Dendritic cell treated with granulocyte-macrophage colony-stimulating factor and Interleukin-4, amounts not matched to agents 40 ng/mL and 50 ng/mL, for 4 days (primary cell): ENCODE data around the gene PLCB3.

Experiments used
- H3K27ac Mint-ChIP-seq: one replicate; pipeline ENCODE4 v1.8.0; 2022; ENCODE audit warnings: mild to moderate bottlenecking, mixed read lengths
- H3K27me3 Mint-ChIP-seq: one replicate; pipeline ENCODE4 v1.8.0; 2022; ENCODE audit warnings: mild to moderate bottlenecking, mixed read lengths
- H3K36me3 Mint-ChIP-seq: one replicate; pipeline ENCODE4 v1.8.0; 2022; ENCODE audit warnings: low read depth, mixed read lengths
- H3K4me1 Mint-ChIP-seq: one replicate; pipeline ENCODE4 v1.8.0; 2022; ENCODE audit warnings: low read depth, mixed read lengths
- H3K4me3 Mint-ChIP-seq: one replicate; pipeline ENCODE4 v1.8.0; 2022; ENCODE audit warnings: mild to moderate bottlenecking, moderate library complexity, mixed read lengths
- H3K9me3 Mint-ChIP-seq: one replicate; pipeline ENCODE4 v1.8.0; 2022; ENCODE audit warnings: mixed read lengths
- intact Hi-C: fragments of 100-400 bp; cut with micrococcal nuclease; formaldehyde crosslinking; loops from one replicate; pipeline ENCODE4 v1.15.0; 2022

PLCB3 gene

GRCh38 chr11:64253043-64253442 is 1.7 kb downstream of the PLCB3 start:
- peak overlapping the region; percentile 88 for H3K27ac Mint-ChIP-seq
- peaks cover 59% of the 10 kb centered on the region for H3K36me3 Mint-ChIP-seq
- H3K27me3 Mint-ChIP-seq, result peaks cover 9% of the 10 kb centered on the region
- intact Hi-C loops, result loop anchor here (2.0 to 5.0 kb wide), 2 partner anchors 16 to 49 kb away; partner anchors contain the start of gene CATSPERZ
- peak overlapping the region; percentile 99 for H3K4me3 Mint-ChIP-seq
- H3K9me3 Mint-ChIP-seq, result no peaks in the 10 kb centered on the region
- peaks cover 51% of the 10 kb centered on the region for H3K4me1 Mint-ChIP-seq

DNA sequence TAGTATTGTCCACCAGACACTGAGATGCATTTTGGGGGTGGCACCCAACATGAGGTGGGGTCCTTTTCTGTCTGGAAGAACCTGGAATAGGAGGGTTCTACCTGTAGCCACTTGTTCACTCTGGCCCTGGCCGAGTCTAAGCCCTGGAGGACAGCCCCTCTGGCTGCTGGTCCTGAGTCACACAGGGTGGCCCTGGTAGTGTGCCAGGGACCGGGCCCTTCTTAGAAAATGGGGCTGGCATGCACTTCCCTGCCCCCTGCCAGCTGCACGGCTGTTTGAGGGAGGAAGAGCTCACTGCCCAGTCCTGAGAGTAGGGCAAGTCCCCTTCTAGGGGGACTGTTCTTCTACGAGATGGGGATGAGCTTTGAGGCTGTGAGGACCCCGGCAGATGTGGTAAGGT is 2.2 kb downstream of the PLCB3 start:
- Mint-ChIP-seq H3K9me3 (no peaks in the 10 kb centered on the region), H3K4me3 (peak overlapping the region; percentile 99), H3K27me3 (peaks cover 9% of the 10 kb centered on the region), H3K4me1 (peaks cover 47% of the 10 kb centered on the region), H3K36me3 (peaks cover 63% of the 10 kb centered on the region), H3K27ac (peak overlapping the region; percentile 31)
- intact Hi-C loops, result loop anchor here (2.0 to 5.0 kb wide), 2 partner anchors 15 to 49 kb away; partner anchors contain the start of gene CATSPERZ

DNA sequence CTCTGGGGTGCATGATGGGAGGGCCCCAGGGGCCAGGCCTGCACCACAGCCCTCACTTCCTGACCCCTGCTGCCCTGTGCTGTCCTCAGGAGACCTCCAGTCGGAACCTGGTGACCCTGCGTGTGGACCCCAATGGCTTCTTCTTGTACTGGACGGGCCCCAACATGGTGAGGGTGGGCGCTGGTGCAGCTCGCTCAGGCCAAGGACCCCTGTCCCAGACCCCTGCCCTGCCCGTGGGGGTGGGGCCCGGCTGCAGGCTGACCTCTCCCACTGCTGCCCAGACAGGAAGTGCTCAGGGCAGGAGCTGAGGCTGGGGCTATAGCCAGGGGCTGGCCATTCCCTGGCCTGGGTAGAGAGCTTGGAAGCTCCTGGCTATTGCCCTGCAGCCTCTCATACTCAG is 3.0 kb downstream of the PLCB3 start:
- H3K27me3 Mint-ChIP-seq, result peaks cover 9% of the 10 kb centered on the region
- H3K4me1 Mint-ChIP-seq, result peaks cover 42% of the 10 kb centered on the region
- H3K27ac Mint-ChIP-seq, result peak overlapping the region; percentile 31
- H3K4me3 Mint-ChIP-seq, result no peak overlapping the region
- intact Hi-C loops, result loop anchor here (5.0 kb wide), 1 partner anchor 48 kb away; the partner anchor contains the start of gene CATSPERZ
- H3K9me3 Mint-ChIP-seq, result no peaks in the 10 kb centered on the region
- peaks cover 72% of the 10 kb centered on the region for H3K36me3 Mint-ChIP-seq

GRCh38 chr11:64255135-64256128 is 4.1 kb downstream of the PLCB3 start:
- Mint-ChIP-seq H3K4me1 (peaks cover 47% of the 10 kb centered on the region), H3K36me3 (peaks cover 83% of the 10 kb centered on the region), H3K27ac (no peak overlapping the region), H3K4me3 (no peak overlapping the region), H3K27me3 (peaks cover 4% of the 10 kb centered on the region), H3K9me3 (no peaks in the 10 kb centered on the region)
- intact Hi-C loops, result no loop called here

DNA sequence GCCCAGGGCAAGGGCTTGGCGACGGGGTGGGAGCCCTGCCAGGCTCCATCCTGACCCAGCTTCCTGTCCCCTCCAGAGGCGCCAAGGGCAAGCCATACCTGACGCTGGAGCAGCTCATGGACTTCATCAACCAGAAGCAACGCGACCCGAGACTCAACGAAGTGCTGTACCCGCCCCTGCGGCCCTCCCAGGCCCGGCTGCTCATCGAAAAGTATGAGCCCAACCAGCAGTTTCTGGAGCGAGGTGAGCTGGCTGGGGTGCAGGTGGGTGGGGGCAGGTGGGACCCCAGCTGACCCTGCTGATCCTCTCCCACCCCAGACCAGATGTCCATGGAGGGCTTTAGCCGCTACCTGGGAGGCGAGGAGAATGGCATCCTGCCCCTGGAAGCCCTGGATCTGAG is 5.0 kb downstream of the PLCB3 start:
- intact Hi-C loops, result no loop called here
- peaks cover 91% of the 10 kb centered on the region for H3K36me3 Mint-ChIP-seq
- H3K9me3 Mint-ChIP-seq, result no peaks in the 10 kb centered on the region
- H3K4me3 Mint-ChIP-seq, result no peak overlapping the region
- no peaks in the 10 kb centered on the region for H3K27me3 Mint-ChIP-seq
- H3K4me1 Mint-ChIP-seq, result peaks cover 38% of the 10 kb centered on the region
- H3K27ac Mint-ChIP-seq, result no peak overlapping the region

- no peak overlapping the region for H3K27ac Mint-ChIP-seq
- peaks cover 22% of the 10 kb centered on the region for H3K4me1 Mint-ChIP-seq
- H3K36me3 Mint-ChIP-seq, result peaks cover 100% of the 10 kb centered on the region
- no peaks in the 10 kb centered on the region for H3K27me3 Mint-ChIP-seq
- H3K4me3 Mint-ChIP-seq, result no peak overlapping the region
- no peaks in the 10 kb centered on the region for H3K9me3 Mint-ChIP-seq
- intact Hi-C loops, result no loop called here
Measured at GRCh38 chr11:64258356-64258755, 7.0 kb downstream of the PLCB3 start.

GRCh38 chr11:64258946-64259532 is 7.7 kb downstream of the PLCB3 start:
- intact Hi-C loops, result no loop called here
- no peak overlapping the region for H3K4me3 Mint-ChIP-seq
- no peaks in the 10 kb centered on the region for H3K27me3 Mint-ChIP-seq
- peaks cover 15% of the 10 kb centered on the region for H3K4me1 Mint-ChIP-seq
- H3K27ac Mint-ChIP-seq, result no peak overlapping the region
- peaks cover 100% of the 10 kb centered on the region for H3K36me3 Mint-ChIP-seq
- H3K9me3 Mint-ChIP-seq, result no peaks in the 10 kb centered on the region

- no peaks in the 10 kb centered on the region for H3K9me3 Mint-ChIP-seq
- intact Hi-C loops, result no loop called here
- no peak overlapping the region for H3K4me3 Mint-ChIP-seq
- H3K36me3 Mint-ChIP-seq, result peaks cover 100% of the 10 kb centered on the region
- H3K27ac Mint-ChIP-seq, result no peak overlapping the region
- H3K27me3 Mint-ChIP-seq, result no peaks in the 10 kb centered on the region
- peaks cover 10% of the 10 kb centered on the region for H3K4me1 Mint-ChIP-seq
Measured at GRCh38 chr11:64259533-64260067, 8.3 kb downstream of the PLCB3 start.

- H3K4me1 Mint-ChIP-seq, result peaks cover 11% of the 10 kb centered on the region
- no peak overlapping the region for H3K4me3 Mint-ChIP-seq
- intact Hi-C loops, result no loop called here
- no peaks in the 10 kb centered on the region for H3K27me3 Mint-ChIP-seq
- no peaks in the 10 kb centered on the region for H3K9me3 Mint-ChIP-seq
- no peak overlapping the region for H3K27ac Mint-ChIP-seq
- H3K36me3 Mint-ChIP-seq, result peaks cover 100% of the 10 kb centered on the region
Measured at GRCh38 chr11:64260147-64260708, 8.9 kb downstream of the PLCB3 start.

GRCh38 chr11:64261556-64262080 is 10.3 kb downstream of the PLCB3 start:
- peaks cover 100% of the 10 kb centered on the region for H3K36me3 Mint-ChIP-seq
- no peak overlapping the region for H3K27ac Mint-ChIP-seq
- H3K4me1 Mint-ChIP-seq, result peaks cover 25% of the 10 kb centered on the region
- intact Hi-C loops, result no loop called here
- H3K27me3 Mint-ChIP-seq, result no peaks in the 10 kb centered on the region
- no peaks in the 10 kb centered on the region for H3K9me3 Mint-ChIP-seq
- H3K4me3 Mint-ChIP-seq, result no peak overlapping the region

- Mint-ChIP-seq H3K4me3 (no peak overlapping the region), H3K4me1 (peaks cover 34% of the 10 kb centered on the region), H3K36me3 (peaks cover 100% of the 10 kb centered on the region), H3K27ac (no peak overlapping the region), H3K9me3 (no peaks in the 10 kb centered on the region), H3K27me3 (no peaks in the 10 kb centered on the region)
- intact Hi-C loops, result no loop called here
Measured at GRCh38 chr11:64262271-64263002, 11.1 kb downstream of the PLCB3 start.

DNA sequence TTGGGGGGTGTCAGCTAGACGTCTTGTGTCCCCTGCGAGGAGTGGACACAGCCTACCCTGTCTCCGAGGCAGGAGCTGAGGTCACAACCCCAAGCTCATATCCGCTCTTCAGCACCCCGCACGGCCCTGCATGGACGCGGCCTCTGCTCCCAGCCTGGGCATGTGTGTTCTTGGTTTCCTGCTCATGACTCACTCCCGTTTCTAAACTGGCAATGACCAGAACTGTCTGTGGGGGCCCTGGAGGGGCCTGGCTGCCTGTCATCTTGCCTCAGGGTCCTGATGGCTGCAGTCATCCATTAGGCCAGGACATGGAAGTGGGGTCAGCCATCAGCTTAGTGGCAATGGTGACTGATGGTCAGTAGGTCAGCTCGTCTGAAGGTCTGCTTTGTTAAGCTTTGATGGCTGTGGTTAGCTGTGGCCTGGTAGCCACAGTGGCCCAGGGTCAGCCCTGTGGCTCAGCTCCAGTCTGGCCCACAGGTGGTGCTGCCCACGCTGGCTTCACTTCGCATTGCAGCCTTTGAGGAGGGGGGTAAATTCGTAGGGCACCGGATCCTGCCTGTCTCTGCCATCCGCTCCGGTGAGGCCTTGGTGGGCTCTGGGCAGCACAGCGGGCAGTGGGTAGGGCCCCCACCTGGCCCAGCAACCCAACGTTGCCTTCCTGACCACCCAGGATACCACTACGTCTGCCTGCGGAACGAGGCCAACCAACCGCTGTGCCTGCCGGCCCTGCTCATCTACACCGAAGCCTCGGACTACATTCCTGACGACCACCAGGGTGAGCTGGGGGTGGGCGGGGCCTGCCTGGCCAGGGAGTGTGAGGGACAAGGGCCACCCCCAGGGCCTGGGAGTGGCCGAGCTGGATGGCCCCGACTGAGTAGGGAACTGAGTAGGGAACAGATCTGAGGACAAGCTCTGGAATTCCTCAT is 12.0 kb downstream of the PLCB3 start:
- no peak overlapping the region for H3K27ac Mint-ChIP-seq
- H3K27me3 Mint-ChIP-seq, result no peaks in the 10 kb centered on the region
- peaks cover 42% of the 10 kb centered on the region for H3K4me1 Mint-ChIP-seq
- intact Hi-C loops, result no loop called here
- peaks cover 100% of the 10 kb centered on the region for H3K36me3 Mint-ChIP-seq
- no peaks in the 10 kb centered on the region for H3K9me3 Mint-ChIP-seq
- H3K4me3 Mint-ChIP-seq, result no peak overlapping the region
